Germinal center (tissue), 1 donor: ENCODE measurements around the gene PRX.
"Not testable (repeated sequence)": the region's sequence is repeated elsewhere in the genome, so short reads cannot be mapped to it uniquely, and the experiment has no call there.

Experiments
- DNase-seq: peaks from one replicate; pipeline ENCODE4 v3.0.0; 2012; ENCODE audit warnings: mixed read lengths, low spot score

Gene PRX

GRCh38 chr19:40414542-40415535 lies 1.7 kb upstream of the PRX start:
- no peak for DNase-seq

- no peak for DNase-seq
These were observed 312 bp downstream of the PRX start for GRCh38 chr19:40412866-40413265.

- no peak for DNase-seq
These were observed 1.1 kb downstream of the PRX start for GRCh38 chr19:40411958-40412499.

GRCh38 chr19:40411125-40411842 lies 1.9 kb downstream of the PRX start:
- DNase-seq, result no peak

GRCh38 chr19:40410030-40410389 lies 3.2 kb downstream of the PRX start:
- DNase-seq, result no peak

- DNase-seq, result not testable (repeated sequence)
These were observed 4.6 kb downstream of the PRX start for GRCh38 chr19:40408598-40408925.

- no peak for DNase-seq
These were observed 5.2 kb downstream of the PRX start for GRCh38 chr19:40407714-40408597.

- DNase-seq, result peak; percentile 96
These were observed 9.8 kb downstream of the PRX start for GRCh38 chr19:40403262-40403984.

- DNase-seq, result no peak
These were observed 12.6 kb downstream of the PRX start for GRCh38 chr19:40400559-40400958.

GRCh38 chr19:40398417-40399131 lies 14.6 kb downstream of the PRX start:
- DNase-seq, result peak; percentile 78

GRCh38 chr19:40397568-40397906 lies 15.6 kb downstream of the PRX start:
- no peak for DNase-seq

- no peak for DNase-seq
These were observed 16.2 kb downstream of the PRX start for GRCh38 chr19:40396886-40397567.

- DNase-seq, result no peak
These were observed 17.2 kb downstream of the PRX start for GRCh38 chr19:40395956-40396355.

GRCh38 chr19:40394816-40395210 lies 18.4 kb downstream of the PRX start:
- no peak for DNase-seq

GRCh38 chr19:40393894-40394815 lies 19.0 kb downstream of the PRX start:
- DNase-seq, result no peak

- DNase-seq, result no peak
These were observed 20.2 kb downstream of the PRX start for GRCh38 chr19:40392894-40393517.

- no peak for DNase-seq
These were observed 21.1 kb downstream of the PRX start for GRCh38 chr19:40392123-40392522.

GRCh38 chr19:40390084-40390742 lies 23.0 kb downstream of the PRX start, which contains the start of gene HIPK4:
Gene HIPK4 (minus strand): TSS chr19:40390181. CDS start chr19:40389902, 279 bp downstream.
- no peak for DNase-seq
